Tongue (tissue), 2 donors: ENCODE data around the gene ZBTB25. TPM values are rescaled to one million over a fixed set of nuclear protein-coding genes. Genes with fewer than 3 reads are reported as not detected.
"Not testable (repeated sequence)": the region's sequence is repeated elsewhere in the genome, so short reads cannot be mapped to it uniquely, and the experiment has no call there.

Experiments
- DNase-seq: peaks from one replicate; pipeline ENCODE4 v3.0.0-alpha.2; 2015
- total RNA-seq: library from RNA; depleted of rRNA; stranded (reverse); fragments of >200 nt; gene quantifications from one replicate; pipeline ENCODE4 v1.2.3, GENCODE V29; 2014

Gene ZBTB25, protein sequence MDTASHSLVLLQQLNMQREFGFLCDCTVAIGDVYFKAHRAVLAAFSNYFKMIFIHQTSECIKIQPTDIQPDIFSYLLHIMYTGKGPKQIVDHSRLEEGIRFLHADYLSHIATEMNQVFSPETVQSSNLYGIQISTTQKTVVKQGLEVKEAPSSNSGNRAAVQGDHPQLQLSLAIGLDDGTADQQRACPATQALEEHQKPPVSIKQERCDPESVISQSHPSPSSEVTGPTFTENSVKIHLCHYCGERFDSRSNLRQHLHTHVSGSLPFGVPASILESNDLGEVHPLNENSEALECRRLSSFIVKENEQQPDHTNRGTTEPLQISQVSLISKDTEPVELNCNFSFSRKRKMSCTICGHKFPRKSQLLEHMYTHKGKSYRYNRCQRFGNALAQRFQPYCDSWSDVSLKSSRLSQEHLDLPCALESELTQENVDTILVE
- total RNA-seq = 5.9 TPM

DNA sequence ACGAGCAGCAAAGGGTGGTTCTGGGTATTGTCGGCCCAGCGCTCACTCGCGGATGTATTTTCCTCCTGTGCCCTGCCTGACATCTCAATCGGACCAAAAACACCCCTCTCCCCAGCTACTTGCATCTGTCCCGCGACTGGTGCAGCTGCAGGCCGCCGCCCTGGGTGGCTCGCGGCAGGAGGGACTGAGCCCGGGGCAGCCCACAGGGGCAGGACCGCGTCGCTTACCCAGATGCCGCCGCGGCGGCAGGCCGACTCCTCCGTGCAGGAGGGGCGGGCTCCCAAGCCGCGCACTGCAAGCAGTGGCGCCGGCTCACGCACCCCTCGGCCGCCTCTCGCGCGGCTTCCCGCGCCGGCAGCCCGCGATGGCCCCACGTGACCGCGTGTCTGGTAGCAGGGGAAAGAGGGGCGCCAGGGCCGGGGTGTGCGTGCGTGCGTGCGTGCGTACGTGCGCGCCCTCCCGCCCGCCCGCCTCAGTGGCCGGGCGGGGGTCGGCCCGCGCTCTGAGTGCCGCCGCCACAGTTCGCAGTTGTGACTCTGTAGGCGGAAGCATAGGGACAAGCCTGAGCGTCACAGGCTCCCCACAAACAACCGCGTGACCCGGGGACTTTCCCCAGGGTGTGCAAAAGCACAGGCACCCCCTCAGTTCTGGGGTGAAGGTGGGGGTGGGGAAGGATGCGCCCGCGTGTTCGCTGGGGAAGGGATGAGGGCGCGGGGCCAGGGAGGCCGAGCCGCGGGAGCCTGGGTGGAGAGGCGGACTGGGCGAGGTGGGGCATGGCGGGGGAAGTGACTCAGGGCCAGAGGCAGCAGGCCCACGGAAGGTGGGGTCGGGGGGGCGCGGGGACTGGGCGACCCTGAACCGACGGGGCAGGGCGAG is at the start of gene ZBTB25:
Gene ZBTB25 (minus strand): TSS at position 405 of the 876 bp plus-strand sequence. CDS start 13,305 bp downstream, outside the sequence.
- peak; percentile 97 for DNase-seq

DNA sequence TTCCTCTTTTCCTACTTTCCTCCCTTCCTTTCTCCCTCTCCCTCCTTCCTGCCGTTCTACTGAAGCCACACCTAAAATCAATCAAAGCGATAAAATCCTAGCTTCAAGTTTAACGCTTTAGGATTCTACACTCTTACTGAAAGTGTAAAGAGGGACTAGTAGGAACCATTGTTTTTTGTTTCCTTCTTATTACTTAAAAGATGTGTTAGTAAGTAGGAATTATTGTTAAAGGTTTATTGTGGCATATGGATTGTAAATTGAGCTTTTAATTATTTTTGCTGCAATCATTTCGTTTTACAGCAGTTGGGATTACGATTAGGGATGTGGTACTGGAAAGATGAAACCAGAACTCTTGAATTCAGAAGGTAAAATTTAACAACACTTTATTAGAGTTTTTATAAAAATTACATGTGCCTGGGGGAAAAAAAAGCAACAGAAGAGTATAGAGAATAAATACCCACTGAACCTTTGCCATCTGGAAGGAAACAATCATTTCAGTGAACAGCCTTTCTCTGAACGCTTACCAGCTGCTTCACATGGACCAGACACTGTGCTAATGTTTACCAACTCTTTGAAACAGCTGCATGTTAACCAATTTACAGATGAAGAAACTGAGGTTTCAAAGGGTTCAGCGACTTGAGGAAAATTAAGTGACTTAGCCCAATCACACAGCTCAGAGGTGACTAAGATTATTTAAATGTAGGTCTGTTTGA is 47.1 kb upstream of the ZBTB25 start:
- no peak for DNase-seq

DNA sequence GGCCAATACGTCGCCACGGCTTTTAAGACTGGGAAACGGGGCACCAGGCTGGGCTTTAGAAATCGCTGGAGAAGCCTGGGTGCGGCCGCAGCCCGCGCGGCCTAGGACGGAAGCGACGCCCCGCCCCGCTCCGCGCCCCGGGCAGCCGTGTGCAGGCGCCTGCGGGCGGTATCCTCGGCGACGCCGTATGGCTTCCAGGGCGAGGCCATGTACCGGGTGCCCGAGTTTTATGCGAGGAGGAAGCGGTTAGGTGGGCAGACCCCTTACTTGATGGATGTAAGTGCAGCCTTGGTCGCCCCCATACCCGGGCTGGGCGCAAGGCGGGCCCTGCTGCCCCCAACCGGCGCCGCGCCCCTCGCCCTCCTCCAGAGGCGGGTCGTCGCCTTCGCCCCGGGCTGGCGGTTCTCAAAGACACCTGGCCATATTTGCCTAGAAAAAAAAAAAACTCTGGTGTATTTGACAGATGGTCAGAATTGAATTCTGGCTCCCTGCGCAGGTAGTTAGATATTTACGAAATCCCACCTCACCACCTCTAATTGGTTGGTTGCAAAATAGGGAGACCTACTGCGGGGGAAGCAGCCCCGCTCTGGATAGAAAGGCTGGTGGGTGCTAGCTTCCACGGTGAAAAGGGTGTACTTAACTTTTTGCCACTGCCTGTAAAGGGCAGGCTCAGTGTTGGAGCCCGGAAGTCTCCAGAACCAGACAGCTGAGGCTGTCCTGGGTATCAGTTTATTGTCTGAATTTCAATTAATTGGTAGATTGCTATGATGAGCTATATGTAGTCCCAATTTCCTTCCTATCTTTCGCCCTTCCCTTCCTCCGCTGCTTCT is 46.4 kb upstream of the ZBTB25 start, which contains the start of gene PPP1R36:
Gene PPP1R36 (plus strand): TSS at position 171 of the 830 bp plus-strand sequence. CDS start 37 bp downstream, at position 208.
- peak; percentile 53 for DNase-seq

DNA sequence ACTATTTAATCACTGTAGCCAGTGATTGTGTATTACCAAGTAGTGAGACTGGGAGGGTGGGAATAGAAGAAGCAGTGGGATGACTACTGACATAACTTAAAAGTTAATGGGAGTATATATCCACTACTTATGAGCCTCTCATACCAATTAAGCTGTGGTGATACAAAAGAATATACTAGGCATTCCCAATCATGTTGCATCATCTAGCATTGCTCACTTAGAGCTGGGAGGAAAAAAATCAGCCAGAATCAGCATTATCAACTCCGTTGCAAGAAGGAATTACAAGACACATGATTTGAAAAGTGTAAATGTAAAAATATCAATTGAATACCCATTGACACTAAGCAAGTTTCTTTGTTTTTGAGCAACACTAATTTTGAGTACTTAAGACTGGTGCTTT is 45.4 kb upstream of the ZBTB25 start:
- no peak for DNase-seq

DNA sequence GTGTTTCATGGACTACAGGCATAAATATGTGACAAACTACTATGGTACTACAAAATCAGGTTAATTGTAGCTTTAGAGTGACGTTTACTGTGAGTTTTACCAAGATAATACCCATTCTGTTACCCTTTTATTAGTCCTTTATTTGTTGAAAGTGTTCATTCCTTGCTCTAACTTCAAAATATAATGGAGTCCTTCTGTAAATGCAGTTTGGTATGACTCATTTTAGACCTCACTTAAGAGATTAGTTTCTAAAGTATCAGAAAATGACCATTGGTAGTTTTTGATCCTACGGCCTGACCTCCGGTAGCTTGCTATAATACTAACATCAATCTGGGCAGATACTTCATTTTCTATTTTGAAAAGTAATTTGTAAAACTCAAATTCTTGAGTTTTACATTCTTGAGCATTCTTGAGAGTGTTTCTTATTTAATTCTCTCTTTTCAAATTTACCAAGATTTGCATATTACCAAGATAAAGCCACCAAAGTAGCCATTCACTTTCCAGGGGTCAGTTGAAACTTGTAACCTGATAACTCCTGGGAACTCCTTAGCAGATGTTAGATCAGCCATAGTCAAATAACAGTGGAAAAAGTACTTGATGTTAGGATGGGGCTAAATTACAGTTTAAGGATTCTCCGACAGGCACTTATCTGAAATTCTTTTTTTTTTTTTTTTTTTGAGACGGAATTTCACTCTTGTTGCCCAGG is 41.1 kb upstream of the ZBTB25 start:
- no peak for DNase-seq

DNA sequence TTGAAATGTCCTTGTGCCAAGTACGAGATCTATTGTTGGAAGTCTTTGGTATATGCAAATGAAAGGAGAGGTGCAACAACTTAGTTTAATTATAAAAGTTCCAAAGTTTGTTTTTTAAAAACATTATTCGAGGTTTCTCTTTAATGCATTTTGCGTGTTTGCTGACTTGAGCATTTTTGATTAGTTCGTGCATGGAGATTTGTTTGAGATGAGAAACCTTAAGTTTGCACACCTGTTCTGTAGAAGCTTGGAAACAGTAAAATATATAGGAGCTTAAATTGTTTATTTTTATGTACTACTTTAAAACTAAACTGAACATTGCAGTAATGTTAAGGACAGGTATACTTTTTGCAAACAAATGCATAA is 39.2 kb upstream of the ZBTB25 start:
- DNase-seq = no peak

DNA sequence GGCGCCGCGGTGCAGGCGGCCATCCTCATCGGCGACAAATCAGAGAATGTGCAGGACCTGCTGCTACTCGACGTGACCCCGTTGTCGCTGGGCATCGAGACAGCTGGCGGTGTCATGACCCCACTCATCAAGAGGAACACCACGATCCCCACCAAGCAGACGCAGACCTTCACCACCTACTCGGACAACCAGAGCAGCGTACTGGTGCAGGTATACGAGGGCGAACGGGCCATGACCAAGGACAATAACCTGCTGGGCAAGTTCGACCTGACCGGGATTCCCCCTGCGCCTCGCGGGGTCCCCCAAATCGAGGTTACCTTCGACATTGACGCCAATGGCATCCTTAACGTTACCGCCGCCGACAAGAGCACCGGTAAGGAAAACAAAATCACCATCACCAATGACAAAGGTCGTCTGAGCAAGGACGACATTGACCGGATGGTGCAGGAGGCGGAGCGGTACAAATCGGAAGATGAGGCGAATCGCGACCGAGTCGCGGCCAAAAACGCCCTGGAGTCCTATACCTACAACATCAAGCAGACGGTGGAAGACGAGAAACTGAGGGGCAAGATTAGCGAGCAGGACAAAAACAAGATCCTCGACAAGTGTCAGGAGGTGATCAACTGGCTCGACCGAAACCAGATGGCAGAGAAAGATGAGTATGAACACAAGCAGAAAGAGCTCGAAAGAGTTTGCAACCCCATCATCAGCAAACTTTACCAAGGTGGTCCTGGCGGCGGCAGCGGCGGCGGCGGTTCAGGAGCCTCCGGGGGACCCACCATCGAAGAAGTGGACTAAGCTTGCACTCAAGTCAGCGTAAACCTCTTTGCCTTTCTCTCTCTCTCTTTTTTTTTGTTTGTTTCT is 38.6 kb upstream of the ZBTB25 start:
- no peak for DNase-seq

DNA sequence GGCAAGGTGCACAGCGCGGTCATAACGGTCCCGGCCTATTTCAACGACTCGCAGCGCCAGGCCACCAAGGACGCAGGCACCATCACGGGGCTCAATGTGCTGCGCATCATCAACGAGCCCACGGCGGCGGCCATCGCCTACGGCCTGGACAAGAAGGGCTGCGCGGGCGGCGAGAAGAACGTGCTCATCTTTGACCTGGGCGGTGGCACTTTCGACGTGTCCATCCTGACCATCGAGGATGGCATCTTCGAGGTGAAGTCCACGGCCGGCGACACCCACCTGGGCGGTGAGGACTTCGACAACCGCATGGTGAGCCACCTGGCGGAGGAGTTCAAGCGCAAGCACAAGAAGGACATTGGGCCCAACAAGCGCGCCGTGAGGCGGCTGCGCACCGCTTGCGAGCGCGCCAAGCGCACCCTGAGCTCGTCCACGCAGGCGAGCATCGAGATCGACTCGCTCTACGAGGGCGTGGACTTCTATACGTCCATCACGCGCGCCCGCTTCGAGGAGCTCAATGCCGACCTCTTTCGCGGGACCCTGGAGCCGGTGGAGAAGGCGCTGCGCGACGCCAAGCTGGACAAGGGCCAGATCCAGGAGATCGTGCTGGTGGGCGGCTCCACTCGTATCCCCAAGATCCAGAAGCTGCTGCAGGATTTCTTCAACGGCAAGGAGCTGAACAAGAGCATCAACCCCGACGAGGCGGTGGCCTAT is 37.8 kb upstream of the ZBTB25 start:
- DNase-seq = peak; percentile 67

DNA sequence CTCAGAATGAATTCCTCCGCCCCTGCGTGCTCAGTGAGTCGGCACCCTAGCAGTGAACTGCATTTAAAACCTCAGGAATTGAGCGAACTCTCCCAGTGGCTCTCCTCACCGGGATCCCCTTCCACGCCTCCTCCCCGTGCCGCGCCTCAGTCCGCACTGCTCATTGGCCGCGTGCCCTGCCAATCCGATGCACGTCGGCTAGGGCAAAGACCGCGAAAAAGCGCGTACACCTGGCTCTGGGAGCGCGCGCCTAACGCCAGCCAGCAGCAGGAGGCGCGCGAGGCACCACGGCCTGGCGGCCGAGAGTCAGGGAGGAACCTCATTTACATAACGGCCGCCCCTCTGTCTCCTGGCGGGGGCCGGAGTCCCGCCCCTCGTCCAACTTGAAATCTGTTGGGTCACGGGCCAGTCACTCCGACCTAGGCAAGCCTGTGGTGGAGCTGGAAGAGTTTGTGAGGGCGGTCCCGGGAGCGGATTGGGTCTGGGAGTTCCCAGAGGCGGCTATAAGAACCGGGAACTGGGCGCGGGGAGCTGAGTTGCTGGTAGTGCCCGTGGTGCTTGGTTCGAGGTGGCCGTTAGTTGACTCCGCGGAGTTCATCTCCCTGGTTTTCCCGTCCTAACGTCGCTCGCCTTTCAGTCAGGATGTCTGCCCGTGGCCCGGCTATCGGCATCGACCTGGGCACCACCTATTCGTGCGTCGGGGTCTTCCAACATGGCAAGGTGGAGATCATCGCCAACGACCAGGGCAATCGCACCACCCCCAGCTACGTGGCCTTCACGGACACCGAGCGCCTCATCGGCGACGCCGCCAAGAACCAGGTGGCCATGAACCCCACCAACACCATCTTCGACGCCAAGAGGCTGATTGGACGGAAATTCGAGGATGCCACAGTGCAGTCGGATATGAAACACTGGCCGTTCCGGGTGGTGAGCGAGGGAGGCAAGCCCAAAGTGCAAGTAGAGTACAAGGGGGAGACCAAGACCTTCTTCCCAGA is 36.9 kb upstream of the ZBTB25 start, which contains the start of gene HSPA2:
Gene HSPA2 (plus strand): TSS at position 534 of the 995 bp plus-strand sequence. CDS start 109 bp downstream, at position 643.
- peak; percentile 99 for DNase-seq

DNA sequence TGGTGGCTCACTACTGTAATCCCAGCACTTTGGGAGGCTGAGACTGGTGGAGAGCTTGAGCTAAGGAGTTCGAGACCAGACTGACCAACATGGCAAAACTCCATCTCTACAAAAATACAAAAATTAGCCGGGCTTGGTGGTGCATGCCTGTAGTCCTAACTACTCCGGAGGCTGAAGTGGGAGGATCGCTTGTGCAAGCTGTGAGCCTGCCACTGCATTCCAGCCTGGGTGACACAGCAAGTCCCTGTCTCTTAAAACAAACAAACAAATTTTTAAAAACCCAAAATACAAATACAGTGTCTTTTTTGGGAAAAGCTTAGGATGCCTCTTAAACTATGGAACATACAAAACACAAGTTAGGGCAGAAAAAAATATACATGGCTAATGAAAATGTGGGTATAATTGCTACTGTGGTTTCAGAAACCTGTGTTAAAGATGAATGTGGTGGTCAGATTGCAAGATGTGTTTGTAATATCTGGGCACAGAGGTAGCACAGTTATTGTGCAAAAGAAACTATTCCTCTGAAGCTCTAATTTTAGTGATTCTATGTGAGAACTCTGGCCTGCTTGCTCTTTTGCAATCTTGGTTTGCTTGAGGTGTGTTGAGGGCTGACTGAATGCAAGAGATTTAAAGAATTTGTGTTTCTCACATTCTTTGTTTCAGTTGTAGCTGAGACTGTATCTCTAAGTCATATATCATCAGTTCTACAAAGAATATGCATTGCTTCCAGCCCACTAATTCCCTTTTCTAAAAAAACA is 33.0 kb upstream of the ZBTB25 start:
- DNase-seq = no peak

DNA sequence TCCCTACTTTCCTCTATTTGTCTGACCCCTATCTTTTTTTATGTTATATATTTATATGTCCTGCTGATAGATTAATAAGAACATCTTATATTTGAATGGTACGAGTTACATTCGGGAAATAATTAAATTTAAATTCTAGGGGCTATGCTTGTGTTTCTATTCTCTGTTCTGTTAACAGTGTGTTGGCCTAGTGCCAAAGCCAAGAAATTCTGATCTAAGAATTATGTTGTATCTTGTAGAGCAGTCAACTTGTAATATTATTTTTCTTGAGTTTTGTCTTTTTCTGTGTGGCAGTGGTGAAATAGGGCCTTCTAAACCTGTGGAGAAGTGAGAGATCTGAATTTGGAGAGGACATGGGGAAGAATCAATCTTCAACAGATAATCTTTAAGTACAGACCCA is 27.9 kb upstream of the ZBTB25 start:
- DNase-seq = no peak

DNA sequence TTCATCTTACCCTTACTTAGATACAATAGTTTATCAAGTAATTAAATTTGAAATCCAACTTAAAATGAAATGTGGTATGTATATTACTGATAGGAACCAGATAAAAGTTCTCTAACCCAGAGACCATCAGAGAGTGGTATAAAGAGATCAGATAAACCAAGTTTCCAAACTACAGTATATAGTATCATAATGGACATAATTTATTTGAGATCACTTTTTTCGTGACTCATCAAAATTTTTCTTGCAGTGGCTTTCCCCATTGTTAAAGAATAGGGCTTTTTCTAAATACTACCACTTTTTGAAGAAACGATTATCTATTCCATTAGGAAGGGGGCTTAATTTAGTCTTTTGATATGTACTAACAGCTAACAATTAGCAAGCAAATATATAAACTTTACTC is 21.7 kb upstream of the ZBTB25 start:
- no peak for DNase-seq

DNA sequence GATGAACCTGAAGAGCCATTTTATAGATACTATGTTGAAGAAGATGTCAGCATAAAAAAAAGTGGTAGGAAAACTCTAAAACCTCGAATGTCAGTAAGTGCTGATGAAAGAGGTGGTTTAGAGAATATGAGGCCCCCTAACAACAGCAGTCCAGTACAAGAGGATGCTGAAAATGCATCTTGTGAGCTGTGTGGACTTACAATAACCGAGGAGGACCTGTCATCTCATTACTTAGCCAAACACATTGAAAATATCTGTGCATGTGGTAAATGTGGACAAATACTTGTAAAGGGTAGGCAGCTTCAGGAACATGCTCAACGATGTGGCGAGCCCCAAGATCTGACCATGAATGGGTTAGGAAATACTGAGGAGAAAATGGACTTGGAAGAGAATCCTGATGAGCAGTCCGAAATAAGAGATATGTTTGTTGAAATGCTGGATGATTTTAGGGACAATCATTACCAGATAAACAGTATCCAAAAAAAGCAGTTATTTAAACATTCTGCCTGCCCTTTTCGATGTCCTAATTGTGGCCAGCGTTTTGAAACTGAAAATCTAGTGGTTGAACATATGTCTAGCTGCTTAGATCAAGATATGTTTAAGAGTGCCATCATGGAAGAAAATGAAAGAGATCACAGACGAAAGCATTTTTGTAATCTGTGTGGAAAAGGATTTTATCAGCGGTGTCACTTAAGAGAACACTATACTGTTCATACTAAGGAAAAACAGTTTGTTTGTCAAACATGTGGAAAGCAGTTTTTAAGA is 19.1 kb upstream of the ZBTB25 start:
- no peak for DNase-seq

DNA sequence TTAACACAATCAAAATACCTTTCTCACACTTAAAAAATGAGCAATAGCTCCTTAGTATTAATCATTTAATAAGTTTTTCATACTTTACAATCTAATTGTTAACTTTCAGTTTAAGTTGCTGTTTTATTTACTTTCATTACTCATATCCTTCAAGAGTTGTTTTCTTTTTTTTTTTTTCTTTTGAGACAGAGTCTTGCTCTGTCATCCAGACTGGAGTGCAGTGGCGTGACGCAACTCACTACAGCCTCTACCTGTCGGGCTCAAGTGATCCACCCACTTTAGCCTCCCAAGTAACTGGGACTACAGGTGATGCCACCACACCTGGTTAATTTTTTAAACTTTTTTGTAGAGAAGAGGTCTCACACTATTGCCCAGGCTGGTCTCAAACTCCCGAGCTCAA is 17.1 kb upstream of the ZBTB25 start:
- no peak for DNase-seq

DNA sequence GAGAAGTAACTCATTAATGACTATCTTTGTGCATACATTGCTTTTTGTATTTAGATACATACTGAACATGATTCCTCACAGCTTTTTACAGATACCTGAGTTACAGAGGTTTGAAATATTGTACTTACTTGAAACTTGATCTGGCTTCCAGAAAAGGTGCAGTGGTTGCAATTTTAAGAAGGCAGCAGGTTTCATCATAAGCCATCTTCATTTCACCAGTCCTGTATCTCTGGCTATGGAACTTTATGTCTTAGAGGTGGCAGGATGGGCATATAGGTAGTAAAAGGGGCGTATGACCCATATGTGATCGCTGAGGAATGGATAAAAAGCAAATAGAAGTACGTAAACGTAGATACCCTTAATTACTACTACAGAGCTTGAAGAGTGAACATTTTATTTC is 14.6 kb upstream of the ZBTB25 start:
- DNase-seq = no peak

DNA sequence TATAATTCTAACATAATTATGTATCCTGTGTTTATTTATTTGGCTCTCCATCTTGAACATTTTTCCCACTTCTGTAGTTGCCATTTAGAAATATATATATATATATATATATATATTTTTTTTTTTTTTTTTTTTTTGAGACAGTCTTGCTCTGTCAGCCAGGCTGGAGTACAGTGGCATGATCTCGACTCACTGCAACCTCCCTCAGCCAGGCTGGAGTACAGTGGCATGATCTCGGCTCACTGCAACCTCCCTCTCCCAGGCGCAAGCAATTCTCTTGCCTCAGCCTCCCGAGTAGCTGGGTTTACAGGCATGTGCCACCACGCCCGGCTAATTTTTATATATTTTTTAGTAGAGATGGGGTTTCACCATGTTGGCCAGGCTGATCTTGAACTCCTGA is 14.0 kb upstream of the ZBTB25 start:
- not testable (repeated sequence) for DNase-seq
